HG02970 (cell line): ENCODE data around the gene PPP2R5B.

Experiments
- ATAC-seq: cut with Tn5 transposase; IDR thresholded peaks from one replicate; pipeline ENCODE4 v1.9.1; 2021; ENCODE audit warnings: mild to moderate bottlenecking, moderate library complexity, moderate number of reproducible peaks; ENCODE audit not compliant: unreplicated experiment, low FRiP score

PPP2R5B gene

GRCh38 chr11:64905516-64906313 lies 18.8 kb upstream of the PPP2R5B start:
- no peak for ATAC-seq

DNA sequence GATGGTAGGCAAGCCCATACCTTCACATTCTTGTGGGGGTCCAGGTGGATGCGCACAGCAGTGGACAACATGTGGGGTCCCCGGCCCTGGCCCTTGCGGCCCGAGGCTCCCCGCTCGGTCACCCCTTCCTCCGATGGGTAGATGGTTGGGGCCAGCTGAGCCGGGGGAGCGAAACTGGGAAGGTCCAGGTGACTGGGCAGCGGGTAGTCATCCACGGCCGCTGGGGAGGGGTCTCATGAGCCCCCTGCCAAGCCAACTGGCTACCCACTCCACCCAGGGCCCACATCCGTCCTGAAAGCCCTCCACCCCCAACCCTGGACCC lies 18.2 kb upstream of the PPP2R5B start:
- ATAC-seq: no peak

DNA sequence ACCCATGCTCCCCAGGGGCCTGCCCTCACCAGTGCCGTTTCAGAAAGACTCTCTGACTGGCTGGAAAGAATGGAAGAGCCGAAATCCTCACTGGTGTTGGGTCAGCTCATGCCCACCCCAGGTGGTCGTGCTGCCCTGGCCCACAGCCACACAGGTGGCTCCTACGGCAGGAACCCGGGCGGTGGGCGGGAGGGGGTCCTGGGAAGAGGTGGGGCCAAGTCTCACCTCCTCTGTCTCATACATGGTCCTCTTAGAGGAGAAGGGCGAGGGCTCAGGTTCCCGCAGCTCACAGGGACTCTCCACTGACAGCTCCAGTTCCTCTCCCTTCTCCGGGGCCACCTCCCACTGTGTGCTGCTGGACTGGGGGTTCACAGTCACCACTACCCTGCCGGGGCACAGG lies 15.7 kb upstream of the PPP2R5B start:
- no peak for ATAC-seq

- ATAC-seq: no peak
Observed at GRCh38 chr11:64909653-64910343, 14.7 kb upstream of the PPP2R5B start.

GRCh38 chr11:64910451-64911093 lies 13.9 kb upstream of the PPP2R5B start:
- ATAC-seq: no peak

GRCh38 chr11:64911142-64911541 lies 13.3 kb upstream of the PPP2R5B start:
- no peak for ATAC-seq

GRCh38 chr11:64911689-64912088 lies 12.8 kb upstream of the PPP2R5B start:
- no peak for ATAC-seq

GRCh38 chr11:64913171-64913727 lies 11.2 kb upstream of the PPP2R5B start:
- no peak for ATAC-seq

GRCh38 chr11:64914123-64914522 lies 10.4 kb upstream of the PPP2R5B start:
- no peak for ATAC-seq

GRCh38 chr11:64915376-64915887 lies 9.1 kb upstream of the PPP2R5B start:
- no peak for ATAC-seq

DNA sequence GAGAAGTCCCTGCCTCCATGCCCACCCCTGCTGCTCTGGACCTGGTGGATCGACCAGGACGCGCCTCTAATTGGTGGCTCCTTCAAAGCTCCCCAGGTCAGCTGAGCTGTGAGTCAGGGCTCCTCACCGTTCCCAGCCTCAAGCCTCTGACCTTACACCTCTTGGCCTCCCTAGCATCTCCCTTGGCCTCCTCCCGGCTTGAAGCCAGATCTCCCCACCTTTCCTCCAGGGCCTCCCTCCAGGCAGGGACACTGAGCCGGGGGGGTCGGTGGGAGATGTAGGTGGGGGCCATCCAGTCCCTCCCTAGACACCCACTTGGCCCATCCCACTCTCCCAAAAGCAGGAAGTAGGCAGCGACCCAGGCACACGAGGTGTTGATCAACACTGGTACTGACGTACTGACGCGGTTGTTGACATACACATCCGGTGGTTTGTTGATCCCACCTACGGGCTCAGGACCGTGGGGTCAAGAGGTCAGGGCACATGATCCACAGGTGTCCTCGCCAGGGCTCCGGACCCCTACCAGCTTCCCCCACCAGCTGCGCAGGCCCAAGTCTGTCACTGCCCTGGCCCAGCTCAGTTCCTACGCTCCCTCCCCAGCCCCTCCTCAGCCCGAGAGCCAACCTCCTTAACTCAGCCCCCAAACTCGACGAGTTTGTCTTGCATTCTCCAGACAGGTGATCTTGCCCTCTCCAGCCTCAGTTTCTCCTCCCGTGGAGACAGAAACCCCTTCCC lies 8.3 kb upstream of the PPP2R5B start:
- ATAC-seq: peak; percentile 9

GRCh38 chr11:64916775-64917662 lies 7.5 kb upstream of the PPP2R5B start, which contains the start of gene ATG2A:
Gene ATG2A (minus strand): TSS chr11:64917209. CDS start chr11:64917135, 74 bp downstream.
- peak; percentile 89 for ATAC-seq

DNA sequence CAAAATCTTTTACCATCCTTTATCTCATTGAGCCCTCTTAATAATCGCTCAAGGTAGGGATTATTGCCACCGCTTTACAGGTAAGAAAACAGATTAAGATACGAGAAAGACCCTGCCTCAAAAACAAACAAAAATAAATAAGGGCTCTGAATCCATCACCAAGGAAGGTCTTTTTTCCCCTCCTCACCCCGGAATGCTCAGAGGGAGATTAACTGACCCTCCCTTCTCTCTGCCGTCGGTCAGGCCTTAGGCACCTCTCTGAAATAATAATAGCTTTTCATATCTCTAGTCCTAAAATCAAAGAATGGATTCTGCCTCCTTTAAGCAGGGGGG lies 6.9 kb upstream of the PPP2R5B start:
- no peak for ATAC-seq

- no peak for ATAC-seq
Observed at GRCh38 chr11:64918017-64918416, 6.5 kb upstream of the PPP2R5B start.

DNA sequence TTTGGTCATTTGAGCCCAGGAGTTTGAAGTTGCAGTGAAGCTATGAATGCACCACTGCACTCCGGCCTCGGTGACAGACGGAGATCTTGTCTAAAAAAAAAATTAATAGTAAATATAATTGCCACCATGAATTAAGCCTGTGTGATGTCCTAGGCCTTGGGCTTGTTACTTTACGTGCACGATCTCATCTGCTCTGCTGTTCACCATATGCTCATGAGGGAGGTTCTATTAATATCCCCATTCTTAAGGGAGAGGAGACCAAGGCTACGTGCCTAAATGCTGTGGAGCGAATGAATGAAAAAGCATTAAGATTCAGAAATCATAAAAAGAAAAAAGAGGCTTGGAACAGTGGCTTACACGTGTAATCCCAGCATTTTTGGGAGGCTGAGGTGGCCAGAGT lies 4.9 kb upstream of the PPP2R5B start:
- ATAC-seq: no peak

- no peak for ATAC-seq
Observed at GRCh38 chr11:64920124-64920523, 4.4 kb upstream of the PPP2R5B start.

DNA sequence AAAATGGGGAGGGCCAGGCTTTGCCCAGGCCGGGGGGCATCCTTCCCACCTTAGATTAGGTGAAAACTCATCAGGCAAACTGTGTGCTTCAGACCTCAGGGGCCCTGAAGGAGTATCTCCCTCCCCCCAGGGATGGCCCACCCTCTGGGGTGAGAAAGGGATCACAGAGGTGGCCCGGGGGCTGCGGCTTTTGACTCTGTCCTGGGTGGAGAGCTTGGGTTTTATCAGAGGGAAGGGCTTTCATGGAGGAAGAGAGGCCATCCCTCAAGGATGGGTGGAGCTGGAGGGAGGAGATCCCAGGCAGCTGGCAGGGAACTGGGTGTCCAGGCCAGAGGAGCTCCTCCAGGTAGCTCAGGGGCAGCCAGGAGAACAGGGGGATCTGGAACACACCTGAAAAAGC lies 3.1 kb upstream of the PPP2R5B start:
- no peak for ATAC-seq

- ATAC-seq: no peak
Observed at GRCh38 chr11:64923151-64923661, 1.3 kb upstream of the PPP2R5B start.

DNA sequence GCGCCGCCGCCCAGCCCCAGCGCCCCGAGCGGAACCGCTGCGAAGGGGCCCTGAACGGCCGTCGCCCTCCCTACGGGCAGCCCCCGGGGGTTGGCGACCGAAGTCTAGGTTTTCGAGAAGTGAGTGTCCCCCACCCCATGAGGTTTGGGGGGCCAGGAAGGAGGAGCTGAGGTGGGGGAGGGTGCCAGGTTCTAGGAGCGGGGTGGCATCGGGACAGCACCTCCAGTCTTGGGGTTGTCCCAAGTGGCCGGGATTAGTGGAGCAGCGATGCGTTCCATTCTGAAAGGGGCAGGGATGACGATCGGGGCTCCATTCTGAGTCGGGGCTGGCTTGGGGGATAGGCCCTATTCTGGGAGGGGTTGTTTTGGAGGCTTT lies 408 bp downstream of the PPP2R5B start:
- ATAC-seq: no peak
